Bronchial epithelial cell (primary cell): ENCODE measurements around the gene HOXA6. TPM values are rescaled to one million over a fixed set of nuclear protein-coding genes. Genes with fewer than 3 reads are reported as not detected.
A peak's percentile ranks its signal among the peaks of the same experiment; 100 is the strongest.

Experiments used
- DNase-seq: peaks from one replicate; pipeline ENCODE4 v3.0.0-alpha.2; 2010; ENCODE audit warnings: low read depth
- FAIRE-seq: peaks from 2 replicates; lab custom pipeline; 2011; peaks lifted over from hg19 to GRCh38; lab: Jason Lieb, UNC
- H3K27me3 ChIP-seq: 2 replicates; pipeline ENCODE4 v1.5.1; 2011; ENCODE audit warnings: low read length; ENCODE audit not compliant: control insufficient read depth, insufficient read depth
- H3K36me3 ChIP-seq: 2 replicates; pipeline ENCODE4 v1.5.1; 2011; ENCODE audit warnings: low read length; ENCODE audit not compliant: control insufficient read depth, insufficient read depth
- H3K4me3 ChIP-seq: 2 replicates; pipeline ENCODE4 v1.5.1; 2011; ENCODE audit warnings: mild to moderate bottlenecking, low read depth, low read length, control low read depth
- total RNA-seq: library from RNA; depleted of rRNA; stranded (reverse); fragments of >200 nt; gene quantifications from 2 replicates; pipeline ENCODE4 v1.2.1, GENCODE V29; 2014
- TF ChIP-seq, protein P1 (sequence below): IDR thresholded peaks from 2 replicates; pipeline ENCODE4 v1.5.1; 2011; ENCODE audit warnings: mild to moderate bottlenecking, moderate library complexity, low read length, control low read depth, inconsistent platforms; ENCODE audit not compliant: insufficient read depth, severe bottlenecking

The HOXA6 gene
- total RNA-seq, 1 donor from 2014 or later, result 0.53 TPM

DNA sequence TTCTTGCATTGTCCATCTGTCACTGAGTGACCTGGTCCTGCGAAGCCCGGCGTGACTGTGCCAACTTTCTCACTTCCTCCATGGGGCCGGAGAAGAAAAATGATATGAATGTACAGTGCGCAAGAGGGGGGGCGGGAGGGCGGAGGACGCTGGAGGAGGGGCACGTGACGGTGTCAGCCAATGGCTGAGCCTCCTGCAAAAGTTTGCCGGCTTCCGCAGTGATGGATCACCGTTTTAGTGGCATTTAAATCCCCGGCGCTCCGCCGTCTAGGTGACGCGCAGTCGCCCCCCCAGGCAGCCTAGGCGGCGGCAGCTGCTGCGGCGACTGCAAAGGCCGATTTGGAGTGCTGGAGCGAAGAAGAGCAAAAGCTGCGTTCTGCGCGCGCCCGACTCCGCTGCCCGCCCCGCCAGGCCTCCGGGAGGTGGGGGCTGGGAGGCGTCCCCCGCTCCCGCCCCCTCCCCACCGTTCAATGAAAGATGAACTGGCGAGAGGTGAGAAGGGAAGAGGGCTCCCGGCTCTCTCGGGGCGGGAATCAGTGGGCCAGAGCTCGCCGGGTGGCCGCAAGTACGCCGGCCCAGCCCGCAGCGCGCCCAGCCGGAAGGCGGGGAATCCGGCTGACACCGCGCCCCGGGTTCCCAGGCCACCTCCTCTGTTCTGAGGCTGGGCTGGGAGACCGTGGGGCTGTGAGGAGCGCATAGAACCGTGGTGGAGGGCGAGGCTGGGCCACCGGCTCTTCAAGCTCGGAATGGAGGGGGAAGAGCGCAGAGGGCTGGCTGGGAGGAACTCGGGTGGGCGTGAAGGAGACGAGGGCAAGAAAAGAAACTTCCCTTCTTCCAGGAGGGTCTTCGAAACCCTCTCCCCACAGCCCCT is 51.4 kb downstream of the HOXA6 start, which contains the start of gene HOXA1:
HOXA1 (minus strand) TSS at position 104 of the 871 bp plus-strand sequence; CDS start at position 16, 88 bp downstream.
- TF ChIP-seq, protein P1, sequence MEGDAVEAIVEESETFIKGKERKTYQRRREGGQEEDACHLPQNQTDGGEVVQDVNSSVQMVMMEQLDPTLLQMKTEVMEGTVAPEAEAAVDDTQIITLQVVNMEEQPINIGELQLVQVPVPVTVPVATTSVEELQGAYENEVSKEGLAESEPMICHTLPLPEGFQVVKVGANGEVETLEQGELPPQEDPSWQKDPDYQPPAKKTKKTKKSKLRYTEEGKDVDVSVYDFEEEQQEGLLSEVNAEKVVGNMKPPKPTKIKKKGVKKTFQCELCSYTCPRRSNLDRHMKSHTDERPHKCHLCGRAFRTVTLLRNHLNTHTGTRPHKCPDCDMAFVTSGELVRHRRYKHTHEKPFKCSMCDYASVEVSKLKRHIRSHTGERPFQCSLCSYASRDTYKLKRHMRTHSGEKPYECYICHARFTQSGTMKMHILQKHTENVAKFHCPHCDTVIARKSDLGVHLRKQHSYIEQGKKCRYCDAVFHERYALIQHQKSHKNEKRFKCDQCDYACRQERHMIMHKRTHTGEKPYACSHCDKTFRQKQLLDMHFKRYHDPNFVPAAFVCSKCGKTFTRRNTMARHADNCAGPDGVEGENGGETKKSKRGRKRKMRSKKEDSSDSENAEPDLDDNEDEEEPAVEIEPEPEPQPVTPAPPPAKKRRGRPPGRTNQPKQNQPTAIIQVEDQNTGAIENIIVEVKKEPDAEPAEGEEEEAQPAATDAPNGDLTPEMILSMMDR, result no peak
- peaks cover 31% of the 10 kb centered on the region for H3K27me3 ChIP-seq
- no peaks in the 10 kb centered on the region for H3K36me3 ChIP-seq
- peak within 1 kb of the TSS; percentile 58 for H3K4me3 ChIP-seq
- peak; percentile 74 for DNase-seq
- no peak for FAIRE-seq

Other genes with a start within 250 kb of the HOXA6 start
- gene HOXA1, start 51.8 kb downstream of the HOXA6 start, total RNA-seq, result 0.26 TPM in 2 replicates
- not detected in 2 replicates for gene HOXA2, start 45.1 kb downstream of the HOXA6 start, total RNA-seq
- gene HOXA4, start 17.0 kb downstream of the HOXA6 start, total RNA-seq, result not detected in 2 replicates
- not detected in 2 replicates for gene HOXA5, start 4.1 kb downstream of the HOXA6 start, total RNA-seq
- not detected in 2 replicates for gene HOXA3, start 4.8 kb upstream of the HOXA6 start, total RNA-seq
- not detected in 2 replicates for gene HOXA7, start 8.9 kb upstream of the HOXA6 start, total RNA-seq
- not detected in 2 replicates for gene HOXA9, start 17.8 kb upstream of the HOXA6 start, total RNA-seq
- not detected in 2 replicates for gene HOXA10, start 26.5 kb upstream of the HOXA6 start, total RNA-seq
- not detected in 2 replicates for gene HOXA11, start 37.5 kb upstream of the HOXA6 start, total RNA-seq
- gene HOXA13, start 52.3 kb upstream of the HOXA6 start, total RNA-seq, result under 0.01 TPM in 1 of 2 replicates, not detected in the other
- not detected in 2 replicates for gene EVX1, start 95.0 kb upstream of the HOXA6 start, total RNA-seq